ENCODE results near the gene FXYD7. TPM values are rescaled to one million over a fixed set of nuclear protein-coding genes. Genes with fewer than 3 reads are reported as not detected.
A peak's percentile ranks its signal among the peaks of the same experiment; 100 is the strongest.

The FXYD7 gene
- total and polyA plus RNA-seq, 9 of the 15 experiments (the other 6 are each of a cell fraction or from before 2014, with no cell fraction given) = 0.10 to 0.80 (median 0.31) TPM; not detected in 3

DNA sequence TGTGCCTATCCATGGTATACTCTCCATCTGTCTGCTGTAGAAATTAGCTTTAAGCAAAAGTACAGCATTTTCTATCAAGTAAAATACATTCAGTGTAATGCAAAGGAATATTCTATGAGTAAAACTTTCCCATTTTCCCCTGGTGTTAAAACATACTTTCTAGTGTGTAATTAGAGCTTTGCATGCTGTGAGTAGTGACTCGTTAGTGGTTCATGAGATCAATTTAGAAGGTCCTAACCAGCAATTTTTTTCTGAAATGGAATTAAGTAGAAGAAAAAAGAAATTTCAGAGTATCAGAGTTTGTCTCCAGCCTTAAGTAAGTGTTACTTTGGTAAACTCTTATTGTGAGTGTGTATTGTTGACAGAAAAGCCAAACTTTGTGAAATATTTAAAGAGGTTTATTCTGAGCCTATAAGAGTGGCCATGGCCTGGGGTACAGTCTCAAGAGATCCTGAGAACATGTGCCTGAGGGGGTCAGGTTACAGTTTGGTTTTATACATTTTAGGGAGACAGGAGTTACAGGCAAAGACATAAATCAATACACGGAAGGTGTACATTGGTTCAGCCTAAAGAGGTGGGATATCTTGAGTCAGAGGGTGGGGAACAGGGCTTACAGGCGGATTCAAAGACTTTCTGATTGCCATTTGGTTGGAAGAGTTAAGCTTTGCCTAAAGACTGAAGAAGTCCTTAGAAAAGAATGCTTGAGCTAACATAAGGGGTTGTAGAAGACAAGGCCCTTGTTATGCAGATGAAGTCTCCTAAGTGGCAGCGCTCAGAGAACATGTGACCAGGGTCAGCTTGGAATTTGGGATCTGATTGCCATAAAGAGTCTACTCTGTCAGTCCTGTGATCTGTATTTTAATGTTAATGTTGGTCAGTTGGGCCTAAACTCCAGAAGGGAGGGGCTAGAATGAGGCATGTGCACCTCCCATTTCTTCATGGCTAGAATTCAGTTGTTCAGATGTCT is 60.0 kb downstream of the FXYD7 start:
- in situ Hi-C loops (cut with MboI) = no loop called here
- BruUV-seq (replicated peaks) = no TSS peak
- ChIA-PET POLR2A (interaction anchor here (0.5 to 0.8 kb wide), 2 partner anchors 9 to 11 kb away, joined by 3 read pairs; no protein-coding TSS in a partner anchor), CTCF (ENCODE audit: low intra/inter-chr PET ratio) (no interaction called here)
- intact Hi-C loops (cut with micrococcal nuclease) = no loop called here
- Histone ChIP-seq H3K9me3 (replicated peaks; ENCODE audit: control insufficient read depth, insufficient read depth, low read depth, low read length) (0 out of 2 replicates have a peak, but pooled peaks cover 2% of the 10 kb centered on the region), H3K4me3 (no peak overlapping the region), H2AFZ (ENCODE audit: low read depth, low read length) (peak overlapping the region; percentile 80), H3K9ac (ENCODE audit: insufficient read depth in 1 of 2, low read depth in 2 of 2, low read length in 2 of 2) (no peak overlapping the region), H3K27me3 (ENCODE audit: control insufficient read depth in 2 of 2, insufficient read depth in 2 of 2, low read length in 2 of 2) (no peaks in the 10 kb centered on the region), H4K20me1 (replicated peaks; ENCODE audit: control insufficient read depth, insufficient read depth, low read length) (no peaks in the 10 kb centered on the region), H3K27ac (ENCODE audit: extremely low read depth, low read depth, low read length) (peak overlapping the region; percentile 8; the same call in 1 of the 3 replicates), H3K9me1 (ENCODE audit: control insufficient read depth, insufficient read depth, low read length) (no peaks in the 10 kb centered on the region), H3K36me3 (ENCODE audit: control insufficient read depth, insufficient read depth, low read length) (no peaks in the 10 kb centered on the region), H3K79me2 (ENCODE audit: control insufficient read depth, insufficient read depth, low read length) (no peaks in the 10 kb centered on the region), H3K4me1 (replicated peaks in 1 of 2; ENCODE audit: control insufficient read depth in 2 of 2, insufficient read depth in 2 of 2, low read length in 2 of 2) (peaks cover 25 to 39% of the 10 kb centered on the region in 2 experiments), H3K4me2 (ENCODE audit: insufficient read depth, low read length) (no peak overlapping the region)
- DNase-seq (ENCODE audit: extremely low read depth in 1 of 4, low spot score in 3 of 4) (peak in 1 of 4 experiments; percentile 45), FAIRE-seq (no peak), ATAC-seq (peak; percentile 9)
- 45% methylated on average over 4 of the region's 4 CpGs for WGBS (ENCODE audit: insufficient coverage, low coverage, missing lambda C conversion rate)
- TF ChIP-seq FUS (optimal IDR thresholded peaks at IDR 0.05; ENCODE audit: low read depth, low read length) = no peak
- TF ChIP-seq PKNOX1 (IDR thresholded peaks at IDR 0.05) = peak; percentile 91
- TF ChIP-seq ETS2 (tag; IDR thresholded peaks at IDR 0.05; ENCODE audit: borderline replicate concordance, poor library complexity, severe bottlenecking) = no peak
- TF ChIP-seq L3MBTL2 (IDR thresholded peaks at IDR 0.05) = 0 out of 2 replicates have a peak, but pooled peaks have one; percentile 40
- TF ChIP-seq, protein P1, sequence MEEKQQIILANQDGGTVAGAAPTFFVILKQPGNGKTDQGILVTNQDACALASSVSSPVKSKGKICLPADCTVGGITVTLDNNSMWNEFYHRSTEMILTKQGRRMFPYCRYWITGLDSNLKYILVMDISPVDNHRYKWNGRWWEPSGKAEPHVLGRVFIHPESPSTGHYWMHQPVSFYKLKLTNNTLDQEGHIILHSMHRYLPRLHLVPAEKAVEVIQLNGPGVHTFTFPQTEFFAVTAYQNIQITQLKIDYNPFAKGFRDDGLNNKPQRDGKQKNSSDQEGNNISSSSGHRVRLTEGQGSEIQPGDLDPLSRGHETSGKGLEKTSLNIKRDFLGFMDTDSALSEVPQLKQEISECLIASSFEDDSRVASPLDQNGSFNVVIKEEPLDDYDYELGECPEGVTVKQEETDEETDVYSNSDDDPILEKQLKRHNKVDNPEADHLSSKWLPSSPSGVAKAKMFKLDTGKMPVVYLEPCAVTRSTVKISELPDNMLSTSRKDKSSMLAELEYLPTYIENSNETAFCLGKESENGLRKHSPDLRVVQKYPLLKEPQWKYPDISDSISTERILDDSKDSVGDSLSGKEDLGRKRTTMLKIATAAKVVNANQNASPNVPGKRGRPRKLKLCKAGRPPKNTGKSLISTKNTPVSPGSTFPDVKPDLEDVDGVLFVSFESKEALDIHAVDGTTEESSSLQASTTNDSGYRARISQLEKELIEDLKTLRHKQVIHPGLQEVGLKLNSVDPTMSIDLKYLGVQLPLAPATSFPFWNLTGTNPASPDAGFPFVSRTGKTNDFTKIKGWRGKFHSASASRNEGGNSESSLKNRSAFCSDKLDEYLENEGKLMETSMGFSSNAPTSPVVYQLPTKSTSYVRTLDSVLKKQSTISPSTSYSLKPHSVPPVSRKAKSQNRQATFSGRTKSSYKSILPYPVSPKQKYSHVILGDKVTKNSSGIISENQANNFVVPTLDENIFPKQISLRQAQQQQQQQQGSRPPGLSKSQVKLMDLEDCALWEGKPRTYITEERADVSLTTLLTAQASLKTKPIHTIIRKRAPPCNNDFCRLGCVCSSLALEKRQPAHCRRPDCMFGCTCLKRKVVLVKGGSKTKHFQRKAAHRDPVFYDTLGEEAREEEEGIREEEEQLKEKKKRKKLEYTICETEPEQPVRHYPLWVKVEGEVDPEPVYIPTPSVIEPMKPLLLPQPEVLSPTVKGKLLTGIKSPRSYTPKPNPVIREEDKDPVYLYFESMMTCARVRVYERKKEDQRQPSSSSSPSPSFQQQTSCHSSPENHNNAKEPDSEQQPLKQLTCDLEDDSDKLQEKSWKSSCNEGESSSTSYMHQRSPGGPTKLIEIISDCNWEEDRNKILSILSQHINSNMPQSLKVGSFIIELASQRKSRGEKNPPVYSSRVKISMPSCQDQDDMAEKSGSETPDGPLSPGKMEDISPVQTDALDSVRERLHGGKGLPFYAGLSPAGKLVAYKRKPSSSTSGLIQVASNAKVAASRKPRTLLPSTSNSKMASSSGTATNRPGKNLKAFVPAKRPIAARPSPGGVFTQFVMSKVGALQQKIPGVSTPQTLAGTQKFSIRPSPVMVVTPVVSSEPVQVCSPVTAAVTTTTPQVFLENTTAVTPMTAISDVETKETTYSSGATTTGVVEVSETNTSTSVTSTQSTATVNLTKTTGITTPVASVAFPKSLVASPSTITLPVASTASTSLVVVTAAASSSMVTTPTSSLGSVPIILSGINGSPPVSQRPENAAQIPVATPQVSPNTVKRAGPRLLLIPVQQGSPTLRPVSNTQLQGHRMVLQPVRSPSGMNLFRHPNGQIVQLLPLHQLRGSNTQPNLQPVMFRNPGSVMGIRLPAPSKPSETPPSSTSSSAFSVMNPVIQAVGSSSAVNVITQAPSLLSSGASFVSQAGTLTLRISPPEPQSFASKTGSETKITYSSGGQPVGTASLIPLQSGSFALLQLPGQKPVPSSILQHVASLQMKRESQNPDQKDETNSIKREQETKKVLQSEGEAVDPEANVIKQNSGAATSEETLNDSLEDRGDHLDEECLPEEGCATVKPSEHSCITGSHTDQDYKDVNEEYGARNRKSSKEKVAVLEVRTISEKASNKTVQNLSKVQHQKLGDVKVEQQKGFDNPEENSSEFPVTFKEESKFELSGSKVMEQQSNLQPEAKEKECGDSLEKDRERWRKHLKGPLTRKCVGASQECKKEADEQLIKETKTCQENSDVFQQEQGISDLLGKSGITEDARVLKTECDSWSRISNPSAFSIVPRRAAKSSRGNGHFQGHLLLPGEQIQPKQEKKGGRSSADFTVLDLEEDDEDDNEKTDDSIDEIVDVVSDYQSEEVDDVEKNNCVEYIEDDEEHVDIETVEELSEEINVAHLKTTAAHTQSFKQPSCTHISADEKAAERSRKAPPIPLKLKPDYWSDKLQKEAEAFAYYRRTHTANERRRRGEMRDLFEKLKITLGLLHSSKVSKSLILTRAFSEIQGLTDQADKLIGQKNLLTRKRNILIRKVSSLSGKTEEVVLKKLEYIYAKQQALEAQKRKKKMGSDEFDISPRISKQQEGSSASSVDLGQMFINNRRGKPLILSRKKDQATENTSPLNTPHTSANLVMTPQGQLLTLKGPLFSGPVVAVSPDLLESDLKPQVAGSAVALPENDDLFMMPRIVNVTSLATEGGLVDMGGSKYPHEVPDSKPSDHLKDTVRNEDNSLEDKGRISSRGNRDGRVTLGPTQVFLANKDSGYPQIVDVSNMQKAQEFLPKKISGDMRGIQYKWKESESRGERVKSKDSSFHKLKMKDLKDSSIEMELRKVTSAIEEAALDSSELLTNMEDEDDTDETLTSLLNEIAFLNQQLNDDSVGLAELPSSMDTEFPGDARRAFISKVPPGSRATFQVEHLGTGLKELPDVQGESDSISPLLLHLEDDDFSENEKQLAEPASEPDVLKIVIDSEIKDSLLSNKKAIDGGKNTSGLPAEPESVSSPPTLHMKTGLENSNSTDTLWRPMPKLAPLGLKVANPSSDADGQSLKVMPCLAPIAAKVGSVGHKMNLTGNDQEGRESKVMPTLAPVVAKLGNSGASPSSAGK (IDR thresholded peaks at IDR 0.05) = peak; percentile 57
